Stimulated activated CD4-positive, alpha-beta T cell treated with anti-CD3 and anti-CD28 coated beads, Interleukin-12 subunit alpha, Interleukin-12 subunit beta, amount 100 ng/mL, for 48 hours (primary cell): ENCODE results near the gene SEMA7A.
"Not testable (repeated sequence)": the region's sequence is repeated elsewhere in the genome, so short reads cannot be mapped to it uniquely, and the experiment has no call there.

Experiments used
- DNase-seq, 3 donors: peaks; one replicate each; pipeline ENCODE4 v3.0.0-alpha.2; 2020; ENCODE audit warnings: low read depth in 2 of 3, low spot score in 1 of 3

The SEMA7A gene

DNA sequence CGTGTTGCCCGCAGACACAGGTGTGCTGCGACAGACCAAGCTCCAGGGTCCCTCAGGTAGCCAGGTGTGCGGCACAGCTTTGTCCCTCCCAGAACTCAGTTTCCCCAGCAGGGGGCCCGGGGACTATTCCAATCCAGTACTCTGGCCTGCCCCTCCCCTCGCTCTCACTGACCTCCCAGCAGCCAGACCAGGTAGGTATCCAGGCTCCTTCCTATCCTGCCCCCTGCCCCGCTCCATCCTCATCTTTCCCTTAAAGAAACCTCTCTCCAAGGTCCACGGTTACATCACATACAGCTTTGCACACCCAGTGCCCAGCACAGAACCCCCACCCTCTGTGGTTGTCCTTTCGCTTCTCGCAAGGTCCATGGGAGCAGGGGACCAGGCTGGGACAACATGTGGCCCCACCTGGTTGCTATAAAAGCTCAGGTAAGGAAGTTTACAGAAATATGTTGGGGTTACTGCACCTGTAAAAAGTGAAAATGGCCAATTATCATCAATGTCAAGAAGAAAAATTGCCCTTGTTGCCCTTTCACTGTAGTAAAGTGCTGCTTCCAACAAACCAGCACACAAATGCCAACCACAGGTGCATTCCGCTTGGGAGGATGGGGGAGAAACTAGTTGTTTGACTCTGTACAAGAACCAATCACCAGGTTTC lies 59.0 kb downstream of the SEMA7A start:
- DNase-seq = no peak

GRCh38 chr15:74373731-74374647 lies 59.8 kb downstream of the SEMA7A start:
- peak; percentile 91 to 96 (median 94) for DNase-seq

- no peak for DNase-seq
Observed at GRCh38 chr15:74373056-74373650, 60.6 kb downstream of the SEMA7A start.

GRCh38 chr15:74370471-74370870 lies 63.3 kb downstream of the SEMA7A start:
- DNase-seq = no peak

DNA sequence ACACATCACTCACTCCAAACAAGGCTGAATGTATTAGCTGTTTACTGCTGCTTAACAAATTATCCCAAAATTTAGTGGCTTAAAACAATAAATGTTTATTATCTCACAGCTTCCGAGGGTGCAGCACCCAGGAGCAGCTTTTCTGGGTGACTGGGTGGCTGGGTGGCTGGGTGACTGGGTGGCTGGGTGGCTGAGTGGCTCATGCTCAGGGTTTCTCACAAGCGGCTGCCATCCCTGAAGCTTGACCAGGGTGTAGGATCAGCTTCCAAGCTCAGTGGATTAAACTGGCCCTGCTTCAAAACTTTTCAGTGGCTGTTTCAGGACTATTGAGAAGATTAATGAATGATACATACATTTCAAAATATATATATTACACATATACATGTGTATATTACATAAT lies 64.0 kb downstream of the SEMA7A start:
- DNase-seq = no peak

DNA sequence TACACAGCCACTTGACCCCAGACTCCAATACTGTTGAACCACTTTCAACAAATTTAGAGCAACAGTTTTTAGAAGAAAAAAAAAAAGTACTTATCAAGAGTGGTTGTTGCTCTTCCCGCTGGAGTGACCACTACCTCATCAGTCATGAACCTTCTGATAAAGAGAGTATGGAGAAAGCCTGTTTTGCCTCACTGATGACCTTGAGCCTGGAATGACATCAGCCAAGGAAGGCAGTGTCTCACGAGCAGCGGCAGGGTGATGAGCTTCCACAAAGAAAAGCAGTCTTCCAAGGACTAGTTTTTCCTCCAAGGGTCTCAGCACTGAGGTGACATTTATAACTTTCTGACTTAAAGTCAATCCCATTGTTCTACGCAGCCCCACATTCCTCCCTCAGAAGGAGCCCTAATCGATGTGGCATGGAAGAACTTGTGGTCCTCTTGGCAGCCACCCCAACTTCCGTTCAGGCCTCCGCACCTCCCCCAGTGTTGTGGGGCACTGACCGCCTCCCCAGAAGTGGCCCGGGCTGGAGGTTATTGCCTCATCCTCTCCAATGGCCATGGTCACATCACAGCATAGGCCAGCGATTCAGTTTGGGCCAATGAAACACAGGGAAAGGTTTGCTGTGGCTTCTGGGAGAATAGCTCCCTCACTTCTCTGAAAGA lies 64.5 kb downstream of the SEMA7A start:
- DNase-seq = no peak

DNA sequence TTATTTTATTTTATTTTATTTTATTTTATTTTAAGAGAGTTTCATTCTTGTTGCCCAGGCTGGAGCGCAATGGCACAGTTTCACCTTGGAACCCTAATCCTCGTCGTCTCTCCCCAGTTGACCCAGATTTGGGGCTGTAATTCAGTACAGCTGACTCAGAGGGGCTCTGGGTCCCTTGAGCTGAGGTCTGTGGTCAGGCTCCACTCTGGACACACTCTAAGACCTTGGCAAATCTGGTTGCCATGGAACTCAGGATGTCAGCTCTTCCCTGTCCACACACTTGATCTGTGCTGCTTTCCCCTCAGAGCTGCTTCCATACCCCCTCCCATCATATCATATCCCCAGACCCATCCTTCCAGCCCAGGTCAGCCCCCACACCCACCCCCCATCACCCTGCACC lies 65.6 kb downstream of the SEMA7A start:
- no peak for DNase-seq

DNA sequence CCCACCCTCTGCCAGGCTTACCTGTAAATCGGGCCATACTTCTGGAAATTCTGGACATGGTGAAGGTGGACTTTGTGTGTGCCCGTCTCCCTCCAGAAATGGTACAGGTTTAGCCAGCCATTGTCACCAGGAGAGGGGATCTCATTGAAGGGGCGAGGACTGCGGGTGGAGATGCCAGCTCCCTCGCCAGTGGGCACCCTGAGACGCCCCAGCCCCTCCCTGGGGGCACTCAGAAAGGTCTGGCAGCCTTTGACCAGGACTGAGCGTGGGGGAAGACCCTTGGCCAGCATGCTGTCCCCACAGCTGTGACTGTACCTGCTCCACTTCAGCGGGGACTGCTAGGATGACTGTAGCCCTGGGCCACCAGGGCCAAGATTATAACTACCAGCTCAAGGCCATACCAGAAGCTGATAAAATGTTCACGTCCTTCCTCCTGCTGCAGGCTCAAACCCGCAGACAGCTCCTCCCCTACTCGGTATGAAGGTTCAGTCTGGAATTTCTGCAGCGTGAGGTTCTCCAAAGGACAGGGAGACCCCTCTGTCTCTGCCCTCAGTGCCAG lies 66.4 kb downstream of the SEMA7A start, which contains the start of gene CYP11A1:
Gene CYP11A1, minus strand, starts transcription at position 351 of the 559 bp plus-strand sequence. Its CDS starts 61 bp downstream, at position 290.
- DNase-seq = no peak

- no peak for DNase-seq
Observed at GRCh38 chr15:74365598-74366445, 67.9 kb downstream of the SEMA7A start.

DNA sequence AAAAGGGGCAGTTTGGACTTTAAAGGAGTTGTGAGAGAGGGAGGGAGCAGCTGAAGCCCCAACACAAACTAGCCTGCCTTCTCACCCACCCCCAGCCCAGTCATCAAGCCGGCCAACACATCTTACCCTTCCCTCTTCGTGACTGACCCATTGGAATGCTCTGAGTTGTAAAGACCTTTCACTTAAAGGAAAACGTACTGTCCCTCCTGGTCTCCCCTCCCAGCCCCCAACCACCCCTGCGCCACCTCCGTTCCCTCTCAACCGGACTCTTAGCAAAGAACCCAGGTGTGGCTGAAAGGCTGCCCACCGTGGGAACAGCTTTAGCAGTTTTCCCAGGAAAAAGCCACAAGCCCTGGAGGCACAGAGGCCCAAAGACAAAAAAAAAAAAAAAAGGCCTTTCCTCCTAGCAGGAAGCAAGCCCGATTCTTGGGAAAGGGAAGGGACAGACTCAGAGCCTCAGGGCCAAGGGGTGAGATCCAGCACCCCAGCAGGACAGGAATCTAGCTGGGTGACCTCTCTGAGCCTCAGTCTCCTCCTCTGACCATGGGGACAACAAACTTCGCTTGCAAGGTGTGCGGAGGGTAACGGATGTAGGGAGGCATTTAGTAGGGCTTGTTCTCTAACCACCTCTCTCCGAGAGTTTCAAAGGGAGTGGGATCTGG lies 68.7 kb downstream of the SEMA7A start:
- DNase-seq = no peak

GRCh38 chr15:74362482-74362881 lies 71.3 kb downstream of the SEMA7A start:
- no peak for DNase-seq

DNA sequence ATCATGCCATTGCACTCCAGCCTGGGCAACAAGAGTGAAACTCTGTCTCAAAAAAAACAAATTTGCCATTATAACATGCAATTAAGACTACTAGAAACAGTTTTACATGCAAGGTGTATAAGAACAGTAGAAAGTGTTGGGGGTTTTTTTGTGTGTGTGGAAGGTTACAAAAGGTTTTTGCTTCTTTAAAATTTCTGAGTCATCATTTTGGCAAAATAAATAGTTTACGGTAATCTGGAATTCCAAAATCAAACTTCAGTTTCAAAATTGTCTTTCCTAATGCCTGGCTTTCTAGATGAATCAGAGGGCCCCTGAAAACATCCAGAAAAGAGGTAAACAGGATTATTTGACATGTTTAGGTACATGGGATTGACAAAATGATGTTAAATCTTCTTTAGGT lies 72.9 kb downstream of the SEMA7A start:
- not testable (repeated sequence) for DNase-seq

- DNase-seq = not testable (repeated sequence)
Observed at GRCh38 chr15:74359376-74359775, 74.4 kb downstream of the SEMA7A start.
